IMR-90 (cell line): ENCODE results near the gene RCL1. TPM values are rescaled to one million over a fixed set of nuclear protein-coding genes. Genes with fewer than 3 reads are reported as not detected.

Source experiments
- ATAC-seq: fragments of 200-7000 bp; cut with Tn5 transposase; 2 replicates; pipeline ENCODE4 v1.9.1; 2020; ENCODE audit warnings: low read depth, mild to moderate bottlenecking, moderate library complexity
- BruUV-seq: library from RNA; stranded (reverse); fragments of 400-500 nt; replicated peaks from 2 replicates; lab custom pipeline; 2021; lab: Mats Ljungman, UMichigan
- CTCF ChIA-PET: fragments of 300-600 bp; formaldehyde crosslinking; extraction: SDS; loops from one replicate; lab custom pipeline; 2021; ENCODE audit warnings: antibody characterized with exemption; lab: Yijun Ruan, JAX
- POLR2A ChIA-PET: fragments of 300-600 bp; sonication (Branson Sonifier 250); formaldehyde crosslinking; loops from one replicate; lab custom pipeline; 2022; ENCODE audit warnings: antibody characterized with exemption; ENCODE audit not compliant: unreplicated experiment; lab: Charles Lee
- DNase-seq: peaks from one replicate; pipeline ENCODE4 v3.0.0; 2013
- H2AFZ ChIP-seq: replicated peaks from 2 replicates; pipeline ENCODE3; 2013; ENCODE audit warnings: low read length, mild to moderate bottlenecking; ENCODE audit not compliant: poor library complexity
- H2AK5ac ChIP-seq: 2 replicates; pipeline ENCODE4 v1.6.1; 2013; ENCODE audit warnings: low read depth, low read length, inconsistent platforms
- H2AK9ac ChIP-seq: replicated peaks from 2 replicates; pipeline ENCODE3; 2013; ENCODE audit warnings: mild to moderate bottlenecking, low read depth, low read length, moderate library complexity; ENCODE audit not compliant: poor library complexity
- H2BK120ac ChIP-seq: 2 replicates; pipeline ENCODE4 v1.6.1; 2013; ENCODE audit warnings: low read depth, low read length, inconsistent platforms
- H2BK15ac ChIP-seq: 3 replicates; pipeline ENCODE4 v1.6.1; 2013; ENCODE audit warnings: low read depth, low read length, inconsistent platforms
- H2BK20ac ChIP-seq: 2 replicates; pipeline ENCODE4 v1.6.1; 2013; ENCODE audit warnings: low read depth, mild to moderate bottlenecking, inconsistent platforms, low read length, moderate library complexity
- H2BK5ac ChIP-seq: 2 replicates; pipeline ENCODE4 v1.6.1; 2013; ENCODE audit warnings: mild to moderate bottlenecking, low read depth, low read length, inconsistent platforms; ENCODE audit not compliant: poor library complexity, severe bottlenecking
- H3K14ac ChIP-seq: replicated peaks from 2 replicates; pipeline ENCODE4 v1.6.1; 2013; ENCODE audit warnings: low read depth, low read length, inconsistent platforms
- H3K18ac ChIP-seq: 2 replicates; pipeline ENCODE4 v1.6.1; 2013; ENCODE audit warnings: low read depth, low read length, control low read depth
- H3K23ac ChIP-seq: 2 replicates; pipeline ENCODE4 v1.6.1; 2013; ENCODE audit warnings: low read depth, low read length, inconsistent platforms
- H3K27ac ChIP-seq: 2 replicates; pipeline ENCODE4 v1.5.1; 2013; ENCODE audit warnings: mild to moderate bottlenecking, control low read depth, low read length; ENCODE audit not compliant: insufficient read depth
- H3K27me3 ChIP-seq: 2 replicates; pipeline ENCODE4 v1.6.1; 2013; ENCODE audit warnings: low read length; ENCODE audit not compliant: control insufficient read depth, insufficient read depth
- H3K36me3 ChIP-seq: 2 replicates; pipeline ENCODE4 v1.6.1; 2013; ENCODE audit warnings: low read length, mixed read lengths; ENCODE audit not compliant: control insufficient read depth, insufficient read depth
- H3K4ac ChIP-seq: 2 replicates; pipeline ENCODE4 v1.6.1; 2013; ENCODE audit warnings: low read depth, low read length, inconsistent platforms
- H3K4me1 ChIP-seq: 2 replicates; pipeline ENCODE4 v1.6.1; 2013; ENCODE audit warnings: low read length, mixed read lengths; ENCODE audit not compliant: control insufficient read depth, insufficient read depth
- H3K4me2 ChIP-seq: 2 replicates; pipeline ENCODE4 v1.6.1; 2013; ENCODE audit warnings: low read depth, mild to moderate bottlenecking, control low read depth, low read length, moderate library complexity
- H3K4me3 ChIP-seq: 2 replicates; pipeline ENCODE4 v1.5.1; 2013; ENCODE audit warnings: low read depth, mild to moderate bottlenecking, control low read depth, low read length, moderate library complexity; ENCODE audit not compliant: insufficient read depth
- H3K56ac ChIP-seq: 2 replicates; pipeline ENCODE4 v1.6.1; 2013; ENCODE audit warnings: low read length, inconsistent platforms; ENCODE audit not compliant: insufficient read depth; ENCODE audit errors: extremely low read depth
- H3K79me1 ChIP-seq, 2 experiments: 2 replicates each; pipeline ENCODE4 v1.6.1; 2013; ENCODE audit warnings: low read length in 2 of 2, inconsistent platforms in 1 of 2, low read depth in 1 of 2
- H3K9ac ChIP-seq: 2 replicates; pipeline ENCODE4 v1.6.1; 2013; ENCODE audit warnings: low read depth, low read length, control low read depth
- H3K9me1 ChIP-seq: 2 replicates; pipeline ENCODE4 v1.6.1; 2013; ENCODE audit warnings: low read length, inconsistent platforms; ENCODE audit not compliant: insufficient read depth
- H3K9me3 ChIP-seq: 2 replicates; pipeline ENCODE4 v1.6.1; 2013; ENCODE audit warnings: low read length; ENCODE audit not compliant: control insufficient read depth, insufficient read depth
- H4K20me1 ChIP-seq: 2 replicates; pipeline ENCODE4 v1.6.1; 2013; ENCODE audit warnings: low read length, inconsistent platforms; ENCODE audit not compliant: insufficient read depth
- H4K5ac ChIP-seq: 2 replicates; pipeline ENCODE4 v1.6.1; 2013; ENCODE audit warnings: mild to moderate bottlenecking, low read depth, low read length, control low read depth
- H4K8ac ChIP-seq, 2 experiments: 2 replicates each; pipeline ENCODE4 v1.6.1; 2013; ENCODE audit warnings: low read depth in 2 of 2, low read length in 2 of 2, control low read depth in 1 of 2, inconsistent platforms in 1 of 2
- H4K91ac ChIP-seq: 2 replicates; pipeline ENCODE4 v1.6.1; 2013; ENCODE audit warnings: low read depth, low read length, inconsistent platforms; ENCODE audit not compliant: insufficient read depth
- BHLHE40 ChIP-seq: fragments of 150-350 bp; IDR thresholded peaks from 2 replicates; pipeline ENCODE4 v1.6.1; 2016; ENCODE audit warnings: mild to moderate bottlenecking, low read depth, low read length
- CEBPB ChIP-seq: IDR thresholded peaks from 2 replicates; pipeline ENCODE4 v1.6.1; 2012; ENCODE audit warnings: low read depth, low read length, improper control_type of control experiment
- CHD1 ChIP-seq: IDR thresholded peaks from 2 replicates; pipeline ENCODE4 v1.6.1; 2012; ENCODE audit warnings: low read depth, low read length, improper control_type of control experiment
- CTCF ChIP-seq: conservative IDR thresholded peaks from 2 replicates; pipeline ENCODE4 v1.5.1; 2012; ENCODE audit warnings: mild to moderate bottlenecking, low read depth, low read length, improper control_type of control experiment
- ELK1 ChIP-seq: fragments of 150-350 bp; IDR thresholded peaks from 2 replicates; pipeline ENCODE4 v1.6.1; 2016; ENCODE audit warnings: low read depth, mild to moderate bottlenecking, low read length, moderate library complexity, borderline replicate concordance
- FOS ChIP-seq: fragments of 150-350 bp; IDR thresholded peaks from 2 replicates; pipeline ENCODE4 v1.6.1; 2016; ENCODE audit warnings: low read depth, low read length
- MAFK ChIP-seq: IDR thresholded peaks from 2 replicates; pipeline ENCODE4 v1.6.1; 2012; ENCODE audit warnings: low read depth, low read length, improper control_type of control experiment
- MXI1 ChIP-seq: IDR thresholded peaks from 2 replicates; pipeline ENCODE4 v1.6.1; 2012; ENCODE audit warnings: low read depth, mild to moderate bottlenecking, low read length, moderate library complexity, borderline replicate concordance
- NFE2L2 ChIP-seq: fragments of 150-350 bp; IDR thresholded peaks from 2 replicates; pipeline ENCODE4 v1.6.1; 2016; ENCODE audit warnings: low read depth, mild to moderate bottlenecking, low read length
- POLR2A ChIP-seq: IDR thresholded peaks from 2 replicates; pipeline ENCODE4 v1.6.1; 2012; ENCODE audit warnings: mild to moderate bottlenecking, low read depth, low read length
- RAD21 ChIP-seq: IDR thresholded peaks from 2 replicates; pipeline ENCODE4 v1.6.1; 2012; ENCODE audit warnings: low read length, improper control_type of control experiment
- RCOR1 ChIP-seq: IDR thresholded peaks from 2 replicates; pipeline ENCODE4 v1.6.1; 2012; ENCODE audit warnings: mild to moderate bottlenecking, low read length, improper control_type of control experiment; ENCODE audit not compliant: insufficient replicate concordance
- RFX5 ChIP-seq: IDR thresholded peaks from 2 replicates; pipeline ENCODE4 v1.8.0; 2012; ENCODE audit warnings: low read depth, mild to moderate bottlenecking, low read length, moderate library complexity
- SMC3 ChIP-seq: fragments of 150-350 bp; IDR thresholded peaks from 2 replicates; pipeline ENCODE4 v1.6.1; 2016; ENCODE audit warnings: low read depth, mild to moderate bottlenecking, antibody characterized with exemption, low read length, moderate library complexity
- USF2 ChIP-seq: fragments of 150-350 bp; IDR thresholded peaks from 2 replicates; pipeline ENCODE4 v1.6.1; 2017; ENCODE audit warnings: mild to moderate bottlenecking, antibody characterized with exemption, low read length, low read depth
- WGBS, 2 experiments: methylation state at CpG; one replicate each; pipeline versions ENCODE4 v1.1.5 to v1.1.7; 2013; ENCODE audit warnings: missing lambda C conversion rate in 2 of 2; ENCODE audit not compliant: insufficient read length in 1 of 2; ENCODE audit errors: extremely low coverage in 2 of 2; 5-methylcytosine and 5-hydroxymethylcytosine counted together
- dilution Hi-C: fragments of 300-500 bp; cut with HindIII; formaldehyde crosslinking; loops from one replicate; pipeline ENCODE4 v1.14.3; 2018; ENCODE audit warnings: low sequenced_read_pairs; ENCODE audit not compliant: unreplicated experiment
- in situ Hi-C: fragments of 300-500 bp; cut with MboI; formaldehyde crosslinking; loops from 3 replicates; pipeline ENCODE4 v1.14.3; 2019; ENCODE audit warnings: low sequenced_read_pairs, inconsistent platforms, mixed read lengths
- intact Hi-C: fragments of 100-400 bp; cut with micrococcal nuclease; formaldehyde crosslinking; loops from 2 replicates; pipeline ENCODE4 v1.10.0; 2022
- polyA plus RNA-seq, 3 experiments: library from polyadenylated mRNA; depleted of rRNA; stranded (reverse); fragments of >200 nt; gene quantifications; 2 replicates each; pipeline ENCODE4 v1.2.3, GENCODE V29; 2012; ENCODE audit warnings: low replicate concordance in 1 of 3
- total RNA-seq: library from RNA; depleted of rRNA; stranded (reverse); fragments of >200 nt; gene quantifications from 2 replicates; pipeline ENCODE4 v1.2.3, GENCODE V29; 2012

The RCL1 gene
- total and polyA plus RNA-seq, 2 of the 4 experiments (the other 2 are of a cell fraction), result 12.3 to 13.8 TPM

GRCh38 chr9:4890929-4891328 is 98.2 kb downstream of the RCL1 start:
- Histone ChIP-seq H3K9ac (no peak overlapping the region), H2BK20ac (no peak overlapping the region), H2AK5ac (no peak overlapping the region), H3K14ac (no peak overlapping the region), H2AFZ (no peak overlapping the region), H3K4me3 (no peak overlapping the region), H4K20me1 (no peaks in the 10 kb centered on the region), H4K91ac (no peak overlapping the region), H3K23ac (no peak overlapping the region), H3K18ac (no peak overlapping the region), H3K9me3 (no peaks in the 10 kb centered on the region), H3K4me2 (no peak overlapping the region), H4K8ac (no peak overlapping the region), H2BK5ac (no peak overlapping the region), H3K9me1 (no peaks in the 10 kb centered on the region), H3K27ac (no peak overlapping the region), H3K36me3 (no peaks in the 10 kb centered on the region), H3K27me3 (no peaks in the 10 kb centered on the region), H3K4ac (no peak overlapping the region), H2BK15ac (no peak overlapping the region), H4K5ac (no peak overlapping the region), H3K4me1 (no peaks in the 10 kb centered on the region), H2AK9ac (no peak overlapping the region), H2BK120ac (no peak overlapping the region), H3K79me1 (no peaks in the 10 kb centered on the region), H3K56ac (no peak overlapping the region)
- dilution Hi-C loops, result no loop called here
- ChIA-PET CTCF (interaction anchor here (0.6 kb wide), 1 partner anchor 34 kb away, joined by 4 read pairs; no protein-coding TSS in a partner anchor), POLR2A (interaction anchor here (0.6 kb wide), 1 partner anchor 10 kb away, joined by 9 read pairs; no protein-coding TSS in a partner anchor)
- no TSS peak for BruUV-seq
- no peak for ATAC-seq
- in situ Hi-C loops, result no loop called here
- no peak for DNase-seq
- intact Hi-C loops, result no loop called here
- TF ChIP-seq BHLHE40 (no peak), RCOR1 (no peak), FOS (no peak), ELK1 (no peak), CTCF (no peak), CHD1 (no peak), MXI1 (no peak), RFX5 (no peak), NFE2L2 (no peak), SMC3 (no peak), USF2 (no peak), CEBPB (no peak), POLR2A (no peak), RAD21 (no peak), MAFK (no peak)
- no CpG with 5 or more reads among the region's 2 CpGs for WGBS, 2 experiments
